ENCODE data around the gene ATXN7.

The ATXN7 gene

DNA sequence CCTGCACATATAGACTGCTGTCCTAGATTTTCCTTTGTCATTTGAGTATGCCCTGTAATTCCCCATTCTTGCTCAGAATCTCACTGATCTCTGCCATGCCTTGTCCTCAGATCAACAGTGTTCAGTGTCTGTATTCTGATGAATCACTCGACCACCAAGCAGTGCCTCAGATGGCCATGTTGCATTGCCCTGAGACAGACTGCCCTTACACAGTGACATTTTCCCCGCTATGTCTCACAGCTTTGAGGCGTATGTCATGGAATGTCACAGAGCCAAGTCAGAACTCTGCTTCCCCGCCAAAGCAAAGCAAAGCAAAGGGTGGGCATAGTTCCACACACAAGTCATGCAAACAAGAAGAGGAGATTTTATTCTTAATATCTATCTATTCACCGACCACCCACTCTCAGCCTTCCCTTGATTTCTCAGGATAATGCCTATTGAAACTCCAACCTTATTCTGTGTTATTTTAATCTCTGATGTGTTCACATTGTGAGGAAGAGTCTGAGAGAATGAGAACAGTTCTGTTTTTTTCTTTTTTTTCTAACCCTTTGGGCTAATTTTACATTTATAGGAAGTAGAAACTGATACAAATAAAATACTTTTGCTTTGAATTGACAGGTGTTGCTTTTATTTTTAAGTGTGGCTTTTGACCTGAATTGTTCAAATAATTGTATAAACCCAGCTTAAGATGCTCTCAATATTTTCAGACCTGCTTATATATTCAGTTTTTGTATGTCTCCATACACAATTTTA, 176.5 kb downstream of the ATXN7 start:
- no peaks in the 10 kb centered on the region for H3K79me2 ChIP-seq (ENCODE audit: low read length)
- TF ChIP-seq EZH2phosphoT487 (IDR thresholded peaks at IDR 0.05; ENCODE audit: low read length): no peak
- TF ChIP-seq, protein P1, sequence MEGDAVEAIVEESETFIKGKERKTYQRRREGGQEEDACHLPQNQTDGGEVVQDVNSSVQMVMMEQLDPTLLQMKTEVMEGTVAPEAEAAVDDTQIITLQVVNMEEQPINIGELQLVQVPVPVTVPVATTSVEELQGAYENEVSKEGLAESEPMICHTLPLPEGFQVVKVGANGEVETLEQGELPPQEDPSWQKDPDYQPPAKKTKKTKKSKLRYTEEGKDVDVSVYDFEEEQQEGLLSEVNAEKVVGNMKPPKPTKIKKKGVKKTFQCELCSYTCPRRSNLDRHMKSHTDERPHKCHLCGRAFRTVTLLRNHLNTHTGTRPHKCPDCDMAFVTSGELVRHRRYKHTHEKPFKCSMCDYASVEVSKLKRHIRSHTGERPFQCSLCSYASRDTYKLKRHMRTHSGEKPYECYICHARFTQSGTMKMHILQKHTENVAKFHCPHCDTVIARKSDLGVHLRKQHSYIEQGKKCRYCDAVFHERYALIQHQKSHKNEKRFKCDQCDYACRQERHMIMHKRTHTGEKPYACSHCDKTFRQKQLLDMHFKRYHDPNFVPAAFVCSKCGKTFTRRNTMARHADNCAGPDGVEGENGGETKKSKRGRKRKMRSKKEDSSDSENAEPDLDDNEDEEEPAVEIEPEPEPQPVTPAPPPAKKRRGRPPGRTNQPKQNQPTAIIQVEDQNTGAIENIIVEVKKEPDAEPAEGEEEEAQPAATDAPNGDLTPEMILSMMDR (IDR thresholded peaks at IDR 0.05; ENCODE audit: low read length): no peak
- TF ChIP-seq EZH2 (optimal IDR thresholded peaks at IDR 0.05; ENCODE audit: low read depth, low read length): no peak
- no peak overlapping the region for H3K9ac ChIP-seq (ENCODE audit: low read length)
- H3K9me3 ChIP-seq (replicated peaks; ENCODE audit: insufficient read depth, low read length): no peaks in the 10 kb centered on the region
- no peak overlapping the region for H3K4me3 ChIP-seq (ENCODE audit: low read length)
- H3K4me2 ChIP-seq (ENCODE audit: low read depth, low read length): no peak overlapping the region
- H2AFZ ChIP-seq (ENCODE audit: low read length): no peak overlapping the region
- H3F3A ChIP-seq (ENCODE audit: insufficient read depth, low read length): no peaks in the 10 kb centered on the region
- no peaks in the 10 kb centered on the region for H3K36me3 ChIP-seq (replicated peaks; ENCODE audit: insufficient read depth, low read length)
- no peak overlapping the region for H3K27ac ChIP-seq (ENCODE audit: low read length)
- no peaks in the 10 kb centered on the region for H3K4me1 ChIP-seq (ENCODE audit: low read length)
- H4K20me1 ChIP-seq (ENCODE audit: insufficient read depth, low read length): no peaks in the 10 kb centered on the region
- no peaks in the 10 kb centered on the region for H3K9me2 ChIP-seq (replicated peaks; ENCODE audit: insufficient read depth, low read length)
- no peaks in the 10 kb centered on the region for H3K27me3 ChIP-seq (replicated peaks; ENCODE audit: insufficient read depth, low read length)
- DNase-seq: no peak

DNA sequence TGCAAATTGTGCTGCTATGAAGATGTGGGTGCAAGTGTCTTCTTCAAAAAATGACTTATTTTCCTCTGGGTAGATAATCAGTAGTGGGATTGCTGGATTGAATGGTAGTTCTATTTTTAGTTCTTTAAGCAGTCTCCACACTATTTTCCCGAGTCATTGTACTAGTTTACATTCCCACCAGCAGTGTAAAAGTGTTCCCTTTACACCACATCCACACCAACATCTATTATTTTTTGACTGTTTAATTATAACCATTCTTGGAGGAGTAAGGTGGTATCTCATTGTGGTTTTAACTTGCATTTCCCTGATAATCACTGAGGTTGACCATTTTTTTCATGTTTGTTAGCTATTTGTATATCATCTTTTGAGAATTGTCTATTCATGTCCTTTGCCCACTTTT, 179.3 kb downstream of the ATXN7 start:
- no peak for TF ChIP-seq EZH2phosphoT487 (IDR thresholded peaks at IDR 0.05; ENCODE audit: low read length)
- TF ChIP-seq EZH2 (optimal IDR thresholded peaks at IDR 0.05; ENCODE audit: low read depth, low read length): no peak
- TF ChIP-seq, protein P1 (IDR thresholded peaks at IDR 0.05; ENCODE audit: low read length): no peak
- Histone ChIP-seq H3K79me2 (ENCODE audit: low read length) (no peaks in the 10 kb centered on the region), H3K4me2 (ENCODE audit: low read depth, low read length) (no peak overlapping the region)

DNA sequence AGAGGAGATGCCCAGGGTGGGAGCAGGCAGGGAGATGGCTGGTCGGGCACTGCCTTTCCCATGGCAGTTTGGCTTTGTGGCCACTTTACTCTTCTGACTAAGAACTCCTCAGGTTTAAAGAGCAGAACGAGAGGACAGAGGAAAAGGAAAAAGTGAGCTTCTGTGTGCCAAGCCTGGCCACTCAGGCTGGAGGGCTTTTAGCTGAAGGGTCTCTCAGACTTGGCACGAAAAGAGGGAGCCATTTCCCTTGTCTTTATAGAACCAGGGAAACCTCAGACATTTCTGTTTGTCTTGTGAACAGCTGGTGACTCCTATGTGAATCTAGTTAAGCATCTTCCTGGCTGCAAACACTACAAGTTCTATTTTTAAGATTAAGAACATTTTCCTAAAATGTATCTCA, 182.9 kb downstream of the ATXN7 start:
- no peak for DNase-seq
- no peaks in the 10 kb centered on the region for H3F3A ChIP-seq (ENCODE audit: insufficient read depth, low read length)
- TF ChIP-seq, protein P1 (IDR thresholded peaks at IDR 0.05; ENCODE audit: low read length): no peak
- TF ChIP-seq EZH2 (optimal IDR thresholded peaks at IDR 0.05; ENCODE audit: low read depth, low read length): no peak
- no peak for TF ChIP-seq EZH2phosphoT487 (IDR thresholded peaks at IDR 0.05; ENCODE audit: low read length)

More for the DNA sequence above, 179.3 kb downstream of the ATXN7 start:
- H3F3A ChIP-seq (ENCODE audit: insufficient read depth, low read length): no peaks in the 10 kb centered on the region
- no peak overlapping the region for H2AFZ ChIP-seq (ENCODE audit: low read length)
- H3K9me2 ChIP-seq (replicated peaks; ENCODE audit: insufficient read depth, low read length): no peaks in the 10 kb centered on the region
- no peaks in the 10 kb centered on the region for H4K20me1 ChIP-seq (ENCODE audit: insufficient read depth, low read length)
- no peaks in the 10 kb centered on the region for H3K9me3 ChIP-seq (replicated peaks; ENCODE audit: insufficient read depth, low read length)
- H3K27me3 ChIP-seq (replicated peaks; ENCODE audit: insufficient read depth, low read length): no peaks in the 10 kb centered on the region
- H3K36me3 ChIP-seq (replicated peaks; ENCODE audit: insufficient read depth, low read length): no peaks in the 10 kb centered on the region
- H3K9ac ChIP-seq (ENCODE audit: low read length): no peak overlapping the region
- H3K4me3 ChIP-seq (ENCODE audit: low read length): no peak overlapping the region
- H3K27ac ChIP-seq (ENCODE audit: low read length): no peak overlapping the region
- DNase-seq: no peak
- H3K4me1 ChIP-seq (ENCODE audit: low read length): no peaks in the 10 kb centered on the region

More for the DNA sequence above, 182.9 kb downstream of the ATXN7 start:
- Histone ChIP-seq H3K4me2 (ENCODE audit: low read depth, low read length) (no peak overlapping the region), H3K9ac (ENCODE audit: low read length) (no peak overlapping the region), H3K4me3 (ENCODE audit: low read length) (no peak overlapping the region), H3K79me2 (ENCODE audit: low read length) (no peaks in the 10 kb centered on the region), H3K27ac (ENCODE audit: low read length) (no peak overlapping the region), H3K4me1 (ENCODE audit: low read length) (no peaks in the 10 kb centered on the region), H3K9me3 (replicated peaks; ENCODE audit: insufficient read depth, low read length) (no peaks in the 10 kb centered on the region), H2AFZ (ENCODE audit: low read length) (no peak overlapping the region), H3K36me3 (replicated peaks; ENCODE audit: insufficient read depth, low read length) (no peaks in the 10 kb centered on the region), H3K9me2 (replicated peaks; ENCODE audit: insufficient read depth, low read length) (no peaks in the 10 kb centered on the region), H3K27me3 (replicated peaks; ENCODE audit: insufficient read depth, low read length) (no peaks in the 10 kb centered on the region), H4K20me1 (ENCODE audit: insufficient read depth, low read length) (no peaks in the 10 kb centered on the region)

Measured in MM.1S (cell line).